ENCODE data around the gene INTS2. TPM values are rescaled to one million over a fixed set of nuclear protein-coding genes. Genes with fewer than 3 reads are reported as not detected.
A peak's percentile ranks its signal among the peaks of the same experiment; 100 is the strongest.

The INTS2 gene
- total and polyA plus RNA-seq, 10 donors, result 2.1 to 20.0 (median 15.3) TPM

DNA sequence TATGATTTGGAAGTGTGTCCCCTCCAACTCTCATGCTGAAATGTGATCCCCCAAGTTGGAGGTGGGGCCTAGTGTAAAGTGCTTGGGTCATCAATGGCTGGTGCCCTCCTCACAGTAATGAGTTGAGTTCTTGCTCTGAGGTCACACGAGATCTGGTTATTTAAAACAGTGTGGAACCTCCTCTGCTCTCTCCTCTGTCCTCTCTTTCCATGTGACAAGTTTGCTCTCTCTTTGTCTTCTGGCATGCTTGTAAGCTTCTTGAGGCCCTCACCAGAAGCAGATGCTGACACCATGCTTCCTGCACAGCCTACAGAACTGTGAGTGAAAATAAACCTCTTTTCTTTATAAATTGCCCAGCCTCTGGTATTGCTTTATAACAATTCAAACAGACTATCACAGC, 84.3 kb downstream of the INTS2 start:
- Histone ChIP-seq H3K4me1 (no peaks in the 10 kb centered on the region), H3K27me3 (replicated peaks in 1 of 7) (no peaks in the 10 kb centered on the region), H3K9me3 (no peaks in the 10 kb centered on the region), H3K27ac (no peak overlapping the region), H3K4me3 (no peak overlapping the region), H3K36me3 (peaks cover 0 to 9% (median 0%) of the 10 kb centered on the region in 6 donors)
- no peak for DNase-seq
- WGBS, 5 donors, result 86 to 93% (median 88%) methylated on average over 1 of the region's 1 CpG
- TF ChIP-seq POLR2A (IDR thresholded peaks at IDR 0.05), result no peak
- intact Hi-C loops (cut with DNase I; ENCODE audit: low total_unique reads), result no loop called here

DNA sequence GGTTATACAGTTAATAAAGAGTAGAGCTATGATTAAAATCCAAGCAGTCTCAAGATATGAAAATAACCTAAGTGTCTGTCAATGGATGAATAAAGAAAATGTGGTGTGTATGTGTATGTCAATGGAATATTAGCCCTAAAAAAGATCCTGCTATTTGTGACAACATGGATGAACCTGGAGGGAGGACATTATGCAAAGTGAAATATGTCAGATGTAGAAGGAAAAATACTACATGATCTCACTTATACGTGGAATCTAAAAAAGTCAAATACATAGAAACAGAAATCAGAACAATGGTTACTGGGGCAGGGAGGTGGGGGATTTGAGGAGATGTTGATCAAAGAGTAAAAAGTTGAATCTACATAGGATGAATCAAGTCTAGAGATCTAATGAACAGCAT, 84.9 kb downstream of the INTS2 start:
- 87 to 98% (median 91%) methylated on average over 1 of the region's 1 CpG for WGBS, 5 donors
- peaks cover 0 to 9% (median 0%) of the 10 kb centered on the region in 6 donors for H3K36me3 ChIP-seq
- no peak overlapping the region for H3K4me3 ChIP-seq
- DNase-seq, result no peak
- no peaks in the 10 kb centered on the region for H3K27me3 ChIP-seq (replicated peaks in 1 of 7)
- no peak overlapping the region for H3K27ac ChIP-seq
- intact Hi-C loops (cut with DNase I; ENCODE audit: low total_unique reads), result no loop called here
- TF ChIP-seq, protein P1, sequence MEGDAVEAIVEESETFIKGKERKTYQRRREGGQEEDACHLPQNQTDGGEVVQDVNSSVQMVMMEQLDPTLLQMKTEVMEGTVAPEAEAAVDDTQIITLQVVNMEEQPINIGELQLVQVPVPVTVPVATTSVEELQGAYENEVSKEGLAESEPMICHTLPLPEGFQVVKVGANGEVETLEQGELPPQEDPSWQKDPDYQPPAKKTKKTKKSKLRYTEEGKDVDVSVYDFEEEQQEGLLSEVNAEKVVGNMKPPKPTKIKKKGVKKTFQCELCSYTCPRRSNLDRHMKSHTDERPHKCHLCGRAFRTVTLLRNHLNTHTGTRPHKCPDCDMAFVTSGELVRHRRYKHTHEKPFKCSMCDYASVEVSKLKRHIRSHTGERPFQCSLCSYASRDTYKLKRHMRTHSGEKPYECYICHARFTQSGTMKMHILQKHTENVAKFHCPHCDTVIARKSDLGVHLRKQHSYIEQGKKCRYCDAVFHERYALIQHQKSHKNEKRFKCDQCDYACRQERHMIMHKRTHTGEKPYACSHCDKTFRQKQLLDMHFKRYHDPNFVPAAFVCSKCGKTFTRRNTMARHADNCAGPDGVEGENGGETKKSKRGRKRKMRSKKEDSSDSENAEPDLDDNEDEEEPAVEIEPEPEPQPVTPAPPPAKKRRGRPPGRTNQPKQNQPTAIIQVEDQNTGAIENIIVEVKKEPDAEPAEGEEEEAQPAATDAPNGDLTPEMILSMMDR (IDR thresholded peaks at IDR 0.05 in 8 of 11, conservative IDR thresholded peaks at IDR 0.05 in 3 of 11), result no peak
- TF ChIP-seq POLR2AphosphoS5 (IDR thresholded peaks at IDR 0.05), result no peak
- no peak for TF ChIP-seq POLR2A (IDR thresholded peaks at IDR 0.05)
- H3K9me3 ChIP-seq, result no peaks in the 10 kb centered on the region
- H3K4me1 ChIP-seq, result no peaks in the 10 kb centered on the region

DNA sequence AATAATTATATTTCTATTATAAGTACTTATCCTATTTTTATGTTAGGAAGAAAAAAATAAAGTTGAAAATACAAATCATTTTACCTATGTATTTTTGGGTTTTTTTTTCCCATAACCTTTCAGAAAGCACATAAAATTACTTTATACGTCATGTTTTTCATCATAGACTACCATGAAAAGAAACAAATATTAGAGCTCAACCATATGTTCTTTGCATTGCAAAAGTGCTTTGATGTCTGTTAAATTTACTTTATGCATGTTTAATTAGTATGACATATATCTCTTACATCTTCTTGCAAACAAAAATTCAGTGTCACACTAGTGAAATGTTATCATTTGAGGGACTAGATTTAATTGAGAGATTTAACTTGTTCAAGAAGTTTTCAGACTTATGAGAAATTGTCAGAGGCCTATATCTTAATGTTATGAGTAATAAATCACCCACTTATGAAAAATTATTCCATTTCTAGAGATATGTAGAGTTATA, 88.4 kb downstream of the INTS2 start:
- no peaks in the 10 kb centered on the region for H3K9me3 ChIP-seq
- intact Hi-C loops (cut with DNase I; ENCODE audit: low total_unique reads), result no loop called here
- no peaks in the 10 kb centered on the region for H3K27me3 ChIP-seq (replicated peaks in 1 of 7)
- TF ChIP-seq POLR2A (IDR thresholded peaks at IDR 0.05), result no peak
- TF ChIP-seq POLR2AphosphoS5 (IDR thresholded peaks at IDR 0.05), result no peak
- TF ChIP-seq, protein P1 (IDR thresholded peaks at IDR 0.05 in 8 of 11, conservative IDR thresholded peaks at IDR 0.05 in 3 of 11), result no peak
- no peaks in the 10 kb centered on the region for H3K36me3 ChIP-seq
- H3K4me3 ChIP-seq, result no peak overlapping the region
- peaks cover 0 to 4% (median 0%) of the 10 kb centered on the region in 6 donors for H3K4me1 ChIP-seq
- no peak for DNase-seq
- WGBS, 5 donors, result 94 to 100% (median 97%) methylated on average over 1 of the region's 1 CpG
- no peak overlapping the region for H3K27ac ChIP-seq

DNA sequence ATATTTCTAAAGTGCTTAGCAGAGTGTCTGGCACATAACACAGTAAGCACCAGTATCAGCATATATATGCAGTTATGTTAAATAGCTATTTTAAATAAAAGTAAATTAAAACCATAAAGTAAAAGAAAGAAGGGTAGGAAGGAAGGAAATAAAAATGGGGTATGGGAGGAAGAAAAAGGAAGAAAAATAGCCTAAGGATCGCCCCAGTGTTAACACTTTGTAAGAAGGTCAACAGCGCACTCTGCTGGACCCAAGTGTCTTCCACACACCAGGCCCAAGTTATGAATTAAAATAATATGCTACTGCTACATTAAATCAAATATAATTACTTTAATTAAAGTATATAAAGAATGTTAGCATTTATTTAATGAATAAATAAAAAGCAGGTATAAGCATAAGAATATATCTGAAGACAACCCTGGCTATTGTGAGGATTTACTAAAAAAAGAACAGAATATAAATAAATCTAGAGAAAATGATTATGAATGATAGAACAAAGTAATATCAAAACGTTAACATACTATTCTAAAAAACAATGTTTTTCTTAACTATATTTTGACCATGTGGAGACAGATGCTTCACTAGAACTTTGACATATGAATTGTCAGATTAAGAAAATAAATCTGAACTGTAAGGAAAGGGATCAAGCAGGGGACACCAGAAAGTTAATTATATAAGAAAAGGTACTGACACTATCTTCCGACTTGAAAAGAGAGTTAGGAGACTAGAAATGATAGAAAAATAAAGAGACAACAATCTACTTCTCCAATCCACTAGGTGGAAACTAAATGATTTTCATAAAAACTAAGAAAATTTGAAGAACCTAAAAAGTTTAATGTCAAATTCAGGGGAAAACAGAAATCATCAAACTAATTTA, 90.4 kb downstream of the INTS2 start:
- H3K27me3 ChIP-seq (replicated peaks in 1 of 7), result no peaks in the 10 kb centered on the region
- no peak for DNase-seq

More for the DNA sequence above, 90.4 kb downstream of the INTS2 start:
- Histone ChIP-seq H3K4me1 (peaks cover 0 to 4% (median 0%) of the 10 kb centered on the region in 6 donors), H3K9me3 (no peaks in the 10 kb centered on the region), H3K36me3 (no peaks in the 10 kb centered on the region), H3K27ac (no peak overlapping the region), H3K4me3 (no peak overlapping the region)
- intact Hi-C loops (cut with DNase I; ENCODE audit: low total_unique reads), result no loop called here
- WGBS, 5 donors, result 53 to 66% (median 62%) methylated on average over 4 of the region's 4 CpGs
- TF ChIP-seq POLR2A (IDR thresholded peaks at IDR 0.05) (no peak), POLR2AphosphoS5 (IDR thresholded peaks at IDR 0.05) (no peak)
- TF ChIP-seq, protein P1 (IDR thresholded peaks at IDR 0.05 in 8 of 11, conservative IDR thresholded peaks at IDR 0.05 in 3 of 11), result peak; percentile 43 to 72 (median 65)

Data from spleen (tissue), 11 donors.